HepG2 (cell line): ENCODE data around the gene C2orf78. TPM values are rescaled to one million over a fixed set of nuclear protein-coding genes. Genes with fewer than 3 reads are reported as not detected.

ENCODE experiments used
- CC2D1A ChIP-seq: sonication (generic); formaldehyde crosslinking; IDR thresholded peaks from 2 replicates; pipeline ENCODE4 v1.8.1; 2023; ENCODE audit warnings: mild to moderate bottlenecking, missing genetic modification reagents
- DPF2 ChIP-seq: sonication (generic); formaldehyde crosslinking; IDR thresholded peaks from 2 replicates; pipeline ENCODE4 v1.4.0; 2020; ENCODE audit warnings: mild to moderate bottlenecking, low read depth, missing genetic modification reagents, borderline replicate concordance
- E2F5 ChIP-seq: sonication (generic); formaldehyde crosslinking; conservative IDR thresholded peaks from 2 replicates; pipeline ENCODE4 v1.4.0; 2020; ENCODE audit warnings: missing genetic modification reagents
- MAZ ChIP-seq, 2 experiments: sonication (generic) in 1 of 2; formaldehyde crosslinking in 1 of 2; IDR thresholded peaks; 2 replicates each; pipeline versions ENCODE4 v1.5.0 to v1.6.1; 2012 to 2020; ENCODE audit warnings: low read depth in 2 of 2, mild to moderate bottlenecking in 2 of 2, borderline replicate concordance in 1 of 2, improper control_type of control experiment in 1 of 2, low read length in 1 of 2, missing genetic modification reagents in 1 of 2, moderate library complexity in 1 of 2
- MZF1 ChIP-seq: sonication (generic); formaldehyde crosslinking; IDR thresholded peaks from 2 replicates; pipeline ENCODE4 v1.8.1; 2023; ENCODE audit warnings: mild to moderate bottlenecking, missing genetic modification reagents, borderline replicate concordance
- NCOR1 ChIP-seq: fragments of 200-600 bp; sonication (generic); IDR thresholded peaks from 2 replicates; pipeline ENCODE4 v1.7.0; 2017; ENCODE audit warnings: antibody characterized with exemption, low read length, borderline replicate concordance
- NFATC3 ChIP-seq: sonication (generic); formaldehyde crosslinking; IDR thresholded peaks from 2 replicates; pipeline ENCODE4 v1.5.1; 2020; ENCODE audit warnings: mild to moderate bottlenecking, missing genetic modification reagents
- NR2F1 ChIP-seq, 2 experiments: fragments of 450-650 bp in 1 of 2; formaldehyde crosslinking in 1 of 2; IDR thresholded peaks; 2 replicates each; pipeline versions ENCODE4 v1.5.0 to v1.6.1; 2016 to 2020; ENCODE audit warnings: mild to moderate bottlenecking in 1 of 2, missing compliant biosample characterization in 1 of 2, missing genetic modification reagents in 1 of 2, moderate library complexity in 1 of 2
- RXRB ChIP-seq: IDR thresholded peaks from 2 replicates; pipeline ENCODE4 v1.6.1; 2016; ENCODE audit warnings: borderline replicate concordance, missing genetic modification reagents, missing compliant biosample characterization
- SMAD9 ChIP-seq: sonication (generic); formaldehyde crosslinking; IDR thresholded peaks from 2 replicates; pipeline ENCODE4 v1.5.1; 2020; ENCODE audit warnings: mild to moderate bottlenecking, missing genetic modification reagents
- SPEN ChIP-seq: sonication (generic); formaldehyde crosslinking; IDR thresholded peaks from 2 replicates; pipeline ENCODE4 v1.5.1; 2020; ENCODE audit warnings: low read depth, mild to moderate bottlenecking, missing genetic modification reagents
- ZBTB1 ChIP-seq: sonication (generic); formaldehyde crosslinking; IDR thresholded peaks from 2 replicates; pipeline ENCODE4 v1.4.0; 2020; ENCODE audit warnings: missing genetic modification reagents, borderline replicate concordance
- ZFP36L2 ChIP-seq: sonication (generic); formaldehyde crosslinking; IDR thresholded peaks from 2 replicates; pipeline ENCODE4 v1.4.0; 2020; ENCODE audit warnings: missing genetic modification reagents
- ZFP91 ChIP-seq: sonication (generic); formaldehyde crosslinking; IDR thresholded peaks from 2 replicates; pipeline ENCODE4 v1.9.0; 2022; ENCODE audit warnings: missing genetic modification reagents, mild to moderate bottlenecking, borderline replicate concordance
- ZNF101 ChIP-seq: sonication (generic); formaldehyde crosslinking; IDR thresholded peaks from 2 replicates; pipeline ENCODE4 v1.4.0; 2020; ENCODE audit warnings: mild to moderate bottlenecking, low read depth, missing genetic modification reagents, borderline replicate concordance
- ZNF646 ChIP-seq: sonication (generic); formaldehyde crosslinking; IDR thresholded peaks from 2 replicates; pipeline ENCODE4 v1.9.0; 2021; ENCODE audit warnings: mild to moderate bottlenecking, missing genetic modification reagents
- ZNF737 ChIP-seq: sonication (generic); formaldehyde crosslinking; IDR thresholded peaks from 2 replicates; pipeline ENCODE4 v1.5.0; 2020; ENCODE audit warnings: missing genetic modification reagents, mild to moderate bottlenecking, borderline replicate concordance
- polyA plus RNA-seq, 8 experiments: library from polyadenylated mRNA; depleted of rRNA in 3 of 8; stranded (reverse) in 7 of 8; unstranded in 1 of 8; fragments of >200 nt; fragmentation: Illumina TruSeq in 4 of 8; extraction: Trizol in 4 of 8; gene quantifications; 2 replicates each; pipeline versions ENCODE4 v1.2.1 to v1.2.3, GENCODE V29; 2011 to 2016; ENCODE audit warnings: low read depth in 4 of 8, missing spikeins in 1 of 8, mixed read lengths in 1 of 8; ENCODE audit not compliant: insufficient read depth in 1 of 8
- total RNA-seq, 5 experiments: library from RNA; depleted of rRNA; stranded (reverse); fragments of >200 nt; fragmentation: Illumina TruSeq; extraction: Trizol; gene quantifications; 2 replicates each; pipeline ENCODE4 v1.2.3, GENCODE V29; 2016; ENCODE audit warnings: low read depth in 1 of 5

Gene C2orf78
- total and polyA plus RNA-seq, 2 of the 13 experiments (the other 11 are each of a cell fraction or from before 2014, with no cell fraction given): not detected

- TF ChIP-seq ZNF646 (CRISPR knock-in tag): no peak
- TF ChIP-seq ZNF737 (CRISPR knock-in tag): peak; percentile 52; the same call in 1 of the 2 replicates
- TF ChIP-seq NCOR1: peak; percentile 27; the same call in 1 of the 2 replicates
- TF ChIP-seq MZF1 (CRISPR knock-in tag): no peak
- no peak for TF ChIP-seq ZBTB1
- TF ChIP-seq DPF2 (CRISPR knock-in tag): no peak
- TF ChIP-seq NFATC3 (CRISPR knock-in tag): peak; percentile 86; the same call in 1 of the 2 replicates
- peak; percentile 55; the same call in 1 of the 2 replicates for TF ChIP-seq SMAD9 (CRISPR knock-in tag)
- TF ChIP-seq ZFP91 (CRISPR knock-in tag): peak; percentile 93
- TF ChIP-seq SPEN (CRISPR knock-in tag): peak; percentile 96
- no peak for TF ChIP-seq ZFP36L2 (CRISPR knock-in tag)
- peak; percentile 90 for TF ChIP-seq E2F5 (CRISPR knock-in tag)
- peak; percentile 55; the same call in 1 of the 2 replicates for TF ChIP-seq RXRB (CRISPR knock-in tag)
- TF ChIP-seq MAZ (IDR thresholded peaks at IDR 0.05; ENCODE audit: borderline replicate concordance, low read depth, low read length): peak; percentile 94
- TF ChIP-seq MAZ (CRISPR knock-in tag; IDR thresholded peaks at IDR 0.05; ENCODE audit: low read depth): peak; percentile 91
- TF ChIP-seq NR2F1 (CRISPR knock-in tag; IDR thresholded peaks at IDR 0.05): peak in 1 of 2 experiments; percentile 46; a peak in 2 of 4 replicates
- peak; percentile 86; the same call in 1 of the 2 replicates for TF ChIP-seq ZNF101 (CRISPR knock-in tag)
- TF ChIP-seq CC2D1A (CRISPR knock-in tag): no peak
Measured at GRCh38 chr2:73736855-73737779, 46.9 kb upstream of the C2orf78 start, which contains the start of gene TPRKB (continued).
